GM21723 (cell line): ENCODE data around the gene SLC36A3.
"Not testable (repeated sequence)": the region's sequence is repeated elsewhere in the genome, so short reads cannot be mapped to it uniquely, and the experiment has no call there.

Source experiments
- ATAC-seq: cut with Tn5 transposase; IDR thresholded peaks from one replicate; pipeline ENCODE4 v1.9.1; 2021; ENCODE audit warnings: mild to moderate bottlenecking, moderate library complexity; ENCODE audit not compliant: unreplicated experiment

The SLC36A3 gene

GRCh38 chr5:151309266-151309665, 5.7 kb upstream of the SLC36A3 start:
- ATAC-seq, result not testable (repeated sequence)

GRCh38 chr5:151298063-151298855, 5.3 kb downstream of the SLC36A3 start:
- ATAC-seq, result peak; percentile 71

- ATAC-seq, result no peak
Measured at GRCh38 chr5:151296974-151297373, 6.6 kb downstream of the SLC36A3 start.

- no peak for ATAC-seq
Measured at GRCh38 chr5:151296478-151296830, 7.1 kb downstream of the SLC36A3 start.

- ATAC-seq, result no peak
Measured at GRCh38 chr5:151295791-151296477, 7.6 kb downstream of the SLC36A3 start.

GRCh38 chr5:151295138-151295537, 8.4 kb downstream of the SLC36A3 start:
- no peak for ATAC-seq

GRCh38 chr5:151293624-151294023, 9.9 kb downstream of the SLC36A3 start:
- ATAC-seq, result no peak

- ATAC-seq, result peak; percentile 73
Measured at GRCh38 chr5:151288180-151288579, 15.4 kb downstream of the SLC36A3 start.

- no peak for ATAC-seq
Measured at GRCh38 chr5:151286246-151286645, 17.3 kb downstream of the SLC36A3 start.

- no peak for ATAC-seq
Measured at GRCh38 chr5:151285683-151286082, 17.9 kb downstream of the SLC36A3 start.

GRCh38 chr5:151284392-151284967, 19.1 kb downstream of the SLC36A3 start:
- ATAC-seq, result no peak

- no peak for ATAC-seq
Measured at GRCh38 chr5:151283120-151283825, 20.3 kb downstream of the SLC36A3 start.

GRCh38 chr5:151281001-151281639, 22.4 kb downstream of the SLC36A3 start:
- ATAC-seq, result no peak

- no peak for ATAC-seq
Measured at GRCh38 chr5:151280443-151280842, 23.1 kb downstream of the SLC36A3 start.

- ATAC-seq, result no peak
Measured at GRCh38 chr5:151278845-151279244, 24.7 kb downstream of the SLC36A3 start.

GRCh38 chr5:151275803-151276202, 27.8 kb downstream of the SLC36A3 start:
- ATAC-seq, result no peak

GRCh38 chr5:151274666-151275065, 28.9 kb downstream of the SLC36A3 start:
- no peak for ATAC-seq

- ATAC-seq, result no peak
Measured at GRCh38 chr5:151271336-151271735, 32.2 kb downstream of the SLC36A3 start.

- peak; percentile 92 for ATAC-seq
Measured at GRCh38 chr5:151270599-151270998, 33.0 kb downstream of the SLC36A3 start.

- ATAC-seq, result no peak
Measured at GRCh38 chr5:151267491-151268260, 35.9 kb downstream of the SLC36A3 start.
